ENCODE measurements around the gene DEAF1. TPM values are rescaled to one million over a fixed set of nuclear protein-coding genes. Genes with fewer than 3 reads are reported as not detected.
A peak's percentile ranks its signal among the peaks of the same experiment; 100 is the strongest.

Gene DEAF1
- total and polyA plus RNA-seq, 9 of the 15 experiments (the other 6 are each of a cell fraction or from before 2014, with no cell fraction given) = 2.0 to 69.1 (median 26.8) TPM

- in situ Hi-C loops (cut with MboI) = no loop called here
- BruUV-seq (replicated peaks) = no TSS peak
Measured at GRCh38 chr11:724049-724777, 29.2 kb upstream of the DEAF1 start.

More at GRCh38 chr11:724049-724777, 29.2 kb upstream of the DEAF1 start:
- TF ChIP-seq, protein P1, sequence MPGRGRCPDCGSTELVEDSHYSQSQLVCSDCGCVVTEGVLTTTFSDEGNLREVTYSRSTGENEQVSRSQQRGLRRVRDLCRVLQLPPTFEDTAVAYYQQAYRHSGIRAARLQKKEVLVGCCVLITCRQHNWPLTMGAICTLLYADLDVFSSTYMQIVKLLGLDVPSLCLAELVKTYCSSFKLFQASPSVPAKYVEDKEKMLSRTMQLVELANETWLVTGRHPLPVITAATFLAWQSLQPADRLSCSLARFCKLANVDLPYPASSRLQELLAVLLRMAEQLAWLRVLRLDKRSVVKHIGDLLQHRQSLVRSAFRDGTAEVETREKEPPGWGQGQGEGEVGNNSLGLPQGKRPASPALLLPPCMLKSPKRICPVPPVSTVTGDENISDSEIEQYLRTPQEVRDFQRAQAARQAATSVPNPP (IDR thresholded peaks at IDR 0.05; ENCODE audit: borderline replicate concordance, insufficient read depth, insufficient read length) = no peak
- TF ChIP-seq NRF1 (conservative IDR thresholded peaks at IDR 0.05 in 1 of 2, IDR thresholded peaks at IDR 0.05 in 1 of 2) = peak; percentile 11 to 25; a peak in 1 of 4 replicates
- no peak for TF ChIP-seq HDAC2 (IDR thresholded peaks at IDR 0.05)
- TF ChIP-seq RBFOX2 (IDR thresholded peaks at IDR 0.05; ENCODE audit: low read depth, low read length) = peak; percentile 46
- TF ChIP-seq FOSL1 (tag; conservative IDR thresholded peaks at IDR 0.05) = no peak
- no peak for TF ChIP-seq HNRNPK (IDR thresholded peaks at IDR 0.05; ENCODE audit: low read depth, low read length, poor library complexity, severe bottlenecking)
- TF ChIP-seq, protein P2, sequence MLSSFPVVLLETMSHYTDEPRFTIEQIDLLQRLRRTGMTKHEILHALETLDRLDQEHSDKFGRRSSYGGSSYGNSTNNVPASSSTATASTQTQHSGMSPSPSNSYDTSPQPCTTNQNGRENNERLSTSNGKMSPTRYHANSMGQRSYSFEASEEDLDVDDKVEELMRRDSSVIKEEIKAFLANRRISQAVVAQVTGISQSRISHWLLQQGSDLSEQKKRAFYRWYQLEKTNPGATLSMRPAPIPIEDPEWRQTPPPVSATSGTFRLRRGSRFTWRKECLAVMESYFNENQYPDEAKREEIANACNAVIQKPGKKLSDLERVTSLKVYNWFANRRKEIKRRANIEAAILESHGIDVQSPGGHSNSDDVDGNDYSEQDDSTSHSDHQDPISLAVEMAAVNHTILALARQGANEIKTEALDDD (IDR thresholded peaks at IDR 0.05) = no peak
- TF ChIP-seq MECOM (CRISPR knock-in tag; IDR thresholded peaks at IDR 0.05) = no peak
- no peak for TF ChIP-seq ZFX (CRISPR knock-in tag; IDR thresholded peaks at IDR 0.05)
- Histone ChIP-seq H2AFZ (ENCODE audit: low read depth, low read length) (no peak overlapping the region), H3K4me1 (replicated peaks in 1 of 2; ENCODE audit: control insufficient read depth in 2 of 2, insufficient read depth in 2 of 2, low read length in 2 of 2) (peaks cover 35 to 91% of the 10 kb centered on the region in 2 experiments), H3K4me3 (no peak overlapping the region), H3K79me2 (ENCODE audit: control insufficient read depth, insufficient read depth, low read length) (no peaks in the 10 kb centered on the region; the same call in 1 of the 3 replicates), H3K9me3 (replicated peaks; ENCODE audit: control insufficient read depth, insufficient read depth, low read depth, low read length) (no peaks in the 10 kb centered on the region), H3K27ac (ENCODE audit: extremely low read depth, low read depth, low read length) (no peak overlapping the region), H3K9me1 (ENCODE audit: control insufficient read depth, insufficient read depth, low read length) (no peaks in the 10 kb centered on the region), H3K4me2 (ENCODE audit: insufficient read depth, low read length) (peak overlapping the region; percentile 9; the same call in 1 of the 2 replicates), H4K20me1 (replicated peaks; ENCODE audit: control insufficient read depth, insufficient read depth, low read length) (no peaks in the 10 kb centered on the region; the same call in 1 of the 2 replicates), H3K27me3 (ENCODE audit: control insufficient read depth in 2 of 2, insufficient read depth in 2 of 2, low read length in 2 of 2) (no peaks in the 10 kb centered on the region; a peak in 1 of 5 replicates), H3K9ac (ENCODE audit: insufficient read depth in 1 of 2, low read depth in 2 of 2, low read length in 2 of 2) (peak overlapping the region in 1 of 2 experiments; percentile 81; a peak in 2 of 4 replicates), H3K36me3 (ENCODE audit: control insufficient read depth, insufficient read depth, low read length) (no peaks in the 10 kb centered on the region)
- ATAC-seq (no peak), DNase-seq (ENCODE audit: extremely low read depth in 1 of 4, low spot score in 3 of 4) (peak in 3 of 4 experiments; percentile 24 to 45 (median 35)), FAIRE-seq (no peak)
- intact Hi-C loops (cut with micrococcal nuclease) = no loop called here
- POLR2A ChIA-PET = interaction anchor here (0.5 to 1.5 kb wide), 5 partner anchors 19 to 742 kb away, joined by 3 to 5 read pairs (median 3); partner anchors contain the start of genes RPLP2 and TALDO1
- CTCF ChIA-PET (ENCODE audit: low intra/inter-chr PET ratio) = interaction anchor here (0.6 to 2.9 kb wide), 3 partner anchors 26 to 273 kb away, joined by 3 to 16 read pairs (median 4); no protein-coding TSS in a partner anchor
- 45% methylated on average over 18 of the region's 19 CpGs for WGBS (ENCODE audit: insufficient coverage, low coverage, missing lambda C conversion rate)
